OCI-LY1 (cell line): Measurements from ENCODE around the gene CAVIN4.

Experiments used
- CTCF ChIP-seq: fragments of 200-600 bp; sonication (generic), shearing (Covaris generic); IDR thresholded peaks from 2 replicates; pipeline ENCODE4 v1.5.1; 2017; ENCODE audit warnings: mild to moderate bottlenecking, antibody characterized with exemption, low read length, moderate library complexity, mixed read lengths
- EZH2 ChIP-seq: fragments of 200-600 bp; sonication (generic), shearing (Covaris generic); IDR thresholded peaks from 2 replicates; pipeline ENCODE4 v1.8.0; 2017; ENCODE audit warnings: borderline replicate concordance, mixed run types, mild to moderate bottlenecking, antibody characterized with exemption, low read length, moderate library complexity, mixed read lengths

- TF ChIP-seq EZH2 (no peak), CTCF (no peak)
Observed at GRCh38 chr9:100555471-100555870, 22.4 kb upstream of the CAVIN4 start.
